DOHH2 (cell line): ENCODE data around the gene ATP6V0D1.

Experiments used
- H3F3A ChIP-seq: fragments of 200-600 bp; sonication (generic), shearing (Covaris generic); 2 replicates; pipeline ENCODE4 v1.6.0; 2016; ENCODE audit warnings: antibody characterized with exemption, mild to moderate bottlenecking; ENCODE audit not compliant: control insufficient read depth, insufficient read depth
- H3K27ac ChIP-seq: fragments of 200-600 bp; sonication (generic); 2 replicates; pipeline ENCODE4 v1.5.1; 2014; ENCODE audit warnings: low read depth, mild to moderate bottlenecking, low read length, moderate library complexity
- H3K27me3 ChIP-seq: fragments of 200-600 bp; sonication (generic); 2 replicates; pipeline ENCODE4 v1.6.1; 2014; ENCODE audit warnings: mild to moderate bottlenecking, low read length, mixed read lengths; ENCODE audit not compliant: control insufficient read depth
- H3K36me3 ChIP-seq: fragments of 200-600 bp; sonication (generic); 2 replicates; pipeline ENCODE4 v1.6.1; 2014; ENCODE audit warnings: mild to moderate bottlenecking, low read length, moderate library complexity, mixed read lengths; ENCODE audit not compliant: control insufficient read depth
- H3K4me1 ChIP-seq: fragments of 200-600 bp; sonication (generic); 2 replicates; pipeline ENCODE4 v1.6.1; 2014; ENCODE audit warnings: mild to moderate bottlenecking, low read length, mixed read lengths; ENCODE audit not compliant: control insufficient read depth
- H3K4me2 ChIP-seq: fragments of 200-600 bp; sonication (generic); 2 replicates; pipeline ENCODE4 v1.6.0; 2014; ENCODE audit warnings: mild to moderate bottlenecking, low read length, moderate library complexity
- H3K4me3 ChIP-seq: fragments of 200-600 bp; sonication (generic); 2 replicates; pipeline ENCODE4 v1.5.1; 2014; ENCODE audit warnings: mild to moderate bottlenecking, low read length, mixed read lengths
- H3K79me2 ChIP-seq: fragments of 200-600 bp; sonication (generic); 2 replicates; pipeline ENCODE4 v1.6.1; 2014; ENCODE audit warnings: mild to moderate bottlenecking, low read length, mixed read lengths; ENCODE audit not compliant: control insufficient read depth
- H3K9me2 ChIP-seq: fragments of 200-600 bp; sonication (generic); replicated peaks from 2 replicates; pipeline ENCODE4 v1.6.1; 2014; ENCODE audit warnings: mild to moderate bottlenecking, low read length, mixed read lengths; ENCODE audit not compliant: control insufficient read depth
- H3K9me3 ChIP-seq: fragments of 200-600 bp; sonication (generic); 2 replicates; pipeline ENCODE4 v1.6.1; 2014; ENCODE audit warnings: antibody characterized with exemption, low read length, mixed read lengths; ENCODE audit not compliant: control insufficient read depth, insufficient read depth
- H4K20me1 ChIP-seq: fragments of 200-600 bp; sonication (generic); 2 replicates; pipeline ENCODE4 v1.6.0; 2014; ENCODE audit warnings: low read depth, mild to moderate bottlenecking, antibody characterized with exemption, low read length, moderate library complexity; ENCODE audit not compliant: control insufficient read depth, insufficient read depth
- CTCF ChIP-seq: fragments of 200-600 bp; sonication (generic); IDR thresholded peaks from one replicate; pipeline ENCODE4 v1.5.1; 2014; ENCODE audit warnings: antibody characterized with exemption, mild to moderate bottlenecking, low read depth, low read length; ENCODE audit not compliant: poor library complexity, severe bottlenecking
- EZH2phosphoT487 ChIP-seq: fragments of 200-600 bp; sonication (generic); IDR thresholded peaks from 2 replicates; pipeline ENCODE4 v1.6.1; 2017; ENCODE audit warnings: borderline replicate concordance, mild to moderate bottlenecking, antibody characterized with exemption, low read length, moderate library complexity, mixed read lengths

ATP6V0D1 gene

GRCh38 chr16:67399218-67399733 is 81.7 kb downstream of the ATP6V0D1 start:
- Histone ChIP-seq H3K36me3 (no peaks in the 10 kb centered on the region), H3K4me3 (no peak overlapping the region), H3K9me3 (no peaks in the 10 kb centered on the region), H3K27ac (no peak overlapping the region), H3K4me1 (no peaks in the 10 kb centered on the region), H3F3A (no peaks in the 10 kb centered on the region), H4K20me1 (no peaks in the 10 kb centered on the region), H3K27me3 (peaks cover 15% of the 10 kb centered on the region), H3K9me2 (no peaks in the 10 kb centered on the region), H3K79me2 (no peaks in the 10 kb centered on the region), H3K4me2 (no peak overlapping the region)
- no peak for TF ChIP-seq EZH2phosphoT487
- peak; percentile 90 for TF ChIP-seq CTCF

- Histone ChIP-seq H3K4me2 (no peak overlapping the region), H3K27me3 (peaks cover 21% of the 10 kb centered on the region), H4K20me1 (no peaks in the 10 kb centered on the region), H3K27ac (no peak overlapping the region), H3K4me1 (no peaks in the 10 kb centered on the region), H3K9me2 (no peaks in the 10 kb centered on the region), H3K79me2 (no peaks in the 10 kb centered on the region), H3K4me3 (no peak overlapping the region), H3F3A (no peaks in the 10 kb centered on the region), H3K9me3 (no peaks in the 10 kb centered on the region), H3K36me3 (no peaks in the 10 kb centered on the region)
- TF ChIP-seq EZH2phosphoT487 (no peak), CTCF (no peak)
These were observed 82.3 kb downstream of the ATP6V0D1 start for GRCh38 chr16:67398546-67399217.

- H3K4me1 ChIP-seq: no peaks in the 10 kb centered on the region
- no peak overlapping the region for H3K27ac ChIP-seq
- no peaks in the 10 kb centered on the region for H3F3A ChIP-seq
- no peaks in the 10 kb centered on the region for H3K36me3 ChIP-seq
- H3K79me2 ChIP-seq: no peaks in the 10 kb centered on the region
- no peaks in the 10 kb centered on the region for H3K9me3 ChIP-seq
- H3K4me3 ChIP-seq: no peak overlapping the region
- peaks cover 22% of the 10 kb centered on the region for H3K27me3 ChIP-seq
- H3K9me2 ChIP-seq: no peaks in the 10 kb centered on the region
- TF ChIP-seq CTCF (peak; percentile 25), EZH2phosphoT487 (no peak)
- H3K4me2 ChIP-seq: no peak overlapping the region
- no peaks in the 10 kb centered on the region for H4K20me1 ChIP-seq
These were observed 83.0 kb downstream of the ATP6V0D1 start for GRCh38 chr16:67397812-67398545.
